Measurements from ENCODE around the gene CCDC102B.
"Not testable (repeated sequence)": the region's sequence is repeated elsewhere in the genome, so short reads cannot be mapped to it uniquely, and the experiment has no call there.

The CCDC102B gene

DNA sequence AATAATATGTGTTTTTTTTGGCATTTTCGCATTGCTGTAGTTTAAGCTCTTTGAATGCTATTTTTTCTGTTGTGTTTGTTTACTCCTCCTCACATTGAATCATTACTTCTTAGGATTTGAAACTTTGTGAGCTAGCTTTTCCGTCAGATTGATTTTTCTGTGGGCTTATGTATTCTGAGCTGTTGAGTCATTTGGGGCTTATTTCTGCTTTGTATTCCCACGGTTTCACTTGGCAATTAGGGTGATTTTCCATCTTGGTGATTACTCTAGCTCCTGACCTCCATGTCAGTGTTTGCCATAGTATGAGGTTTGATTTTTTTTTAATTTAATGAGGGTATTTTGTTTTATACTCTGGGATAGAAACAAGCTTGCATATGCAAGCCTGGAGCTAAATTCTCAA lies 200.0 kb downstream of the CCDC102B start:
- Histone ChIP-seq H2AFZ (ENCODE audit: low read depth) (no peak overlapping the region), H3K27me3 (ENCODE audit: insufficient read depth, low read depth) (no peaks in the 10 kb centered on the region), H3K27ac (no peak overlapping the region), H3K4me2 (no peak overlapping the region), H3K79me2 (ENCODE audit: insufficient read depth, low read depth) (no peaks in the 10 kb centered on the region), H3K4me1 (ENCODE audit: low read depth, poor library complexity, severe bottlenecking) (peaks cover 17% of the 10 kb centered on the region), H3K4me3 (IDR thresholded peaks at IDR 0.05; ENCODE audit: insufficient read depth, low read depth, low read length) (no peak overlapping the region), H3K9ac (no peak overlapping the region), H3K36me3 (ENCODE audit: insufficient read depth) (no peaks in the 10 kb centered on the region), H4K20me1 (ENCODE audit: insufficient read depth) (no peaks in the 10 kb centered on the region)
- TF ChIP-seq, protein P1, sequence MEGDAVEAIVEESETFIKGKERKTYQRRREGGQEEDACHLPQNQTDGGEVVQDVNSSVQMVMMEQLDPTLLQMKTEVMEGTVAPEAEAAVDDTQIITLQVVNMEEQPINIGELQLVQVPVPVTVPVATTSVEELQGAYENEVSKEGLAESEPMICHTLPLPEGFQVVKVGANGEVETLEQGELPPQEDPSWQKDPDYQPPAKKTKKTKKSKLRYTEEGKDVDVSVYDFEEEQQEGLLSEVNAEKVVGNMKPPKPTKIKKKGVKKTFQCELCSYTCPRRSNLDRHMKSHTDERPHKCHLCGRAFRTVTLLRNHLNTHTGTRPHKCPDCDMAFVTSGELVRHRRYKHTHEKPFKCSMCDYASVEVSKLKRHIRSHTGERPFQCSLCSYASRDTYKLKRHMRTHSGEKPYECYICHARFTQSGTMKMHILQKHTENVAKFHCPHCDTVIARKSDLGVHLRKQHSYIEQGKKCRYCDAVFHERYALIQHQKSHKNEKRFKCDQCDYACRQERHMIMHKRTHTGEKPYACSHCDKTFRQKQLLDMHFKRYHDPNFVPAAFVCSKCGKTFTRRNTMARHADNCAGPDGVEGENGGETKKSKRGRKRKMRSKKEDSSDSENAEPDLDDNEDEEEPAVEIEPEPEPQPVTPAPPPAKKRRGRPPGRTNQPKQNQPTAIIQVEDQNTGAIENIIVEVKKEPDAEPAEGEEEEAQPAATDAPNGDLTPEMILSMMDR (conservative IDR thresholded peaks at IDR 0.05; ENCODE audit: low read depth, low read length) = no peak

DNA sequence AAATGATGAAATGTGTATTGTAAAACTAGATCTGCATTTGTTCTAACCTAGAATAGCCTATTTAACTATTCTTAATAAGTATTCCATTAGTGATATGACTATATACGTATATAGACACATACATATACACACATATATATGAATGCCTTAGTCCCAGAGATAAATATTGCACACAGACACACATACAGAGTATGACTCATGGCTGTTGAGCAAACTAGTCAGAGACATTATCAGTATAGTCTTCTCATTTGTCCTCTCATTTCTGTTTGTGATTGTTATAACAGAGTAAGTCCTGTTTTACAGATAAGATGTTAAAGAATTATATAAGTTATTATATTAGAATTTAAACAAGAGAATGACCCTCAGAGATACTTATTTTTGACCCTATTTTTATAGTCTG lies 202.5 kb downstream of the CCDC102B start:
- no peak overlapping the region for H3K4me3 ChIP-seq (IDR thresholded peaks at IDR 0.05; ENCODE audit: insufficient read depth, low read depth, low read length)
- TF ChIP-seq, protein P1 (conservative IDR thresholded peaks at IDR 0.05; ENCODE audit: low read depth, low read length) = no peak
- H2AFZ ChIP-seq (ENCODE audit: low read depth) = no peak overlapping the region
- no peaks in the 10 kb centered on the region for H3K79me2 ChIP-seq (ENCODE audit: insufficient read depth, low read depth)
- H3K9ac ChIP-seq = no peak overlapping the region
- no peaks in the 10 kb centered on the region for H3K27me3 ChIP-seq (ENCODE audit: insufficient read depth, low read depth)
- H4K20me1 ChIP-seq (ENCODE audit: insufficient read depth) = no peaks in the 10 kb centered on the region
- no peak overlapping the region for H3K27ac ChIP-seq
- H3K4me1 ChIP-seq (ENCODE audit: low read depth, poor library complexity, severe bottlenecking) = no peaks in the 10 kb centered on the region
- no peak overlapping the region for H3K4me2 ChIP-seq
- no peaks in the 10 kb centered on the region for H3K36me3 ChIP-seq (ENCODE audit: insufficient read depth)

DNA sequence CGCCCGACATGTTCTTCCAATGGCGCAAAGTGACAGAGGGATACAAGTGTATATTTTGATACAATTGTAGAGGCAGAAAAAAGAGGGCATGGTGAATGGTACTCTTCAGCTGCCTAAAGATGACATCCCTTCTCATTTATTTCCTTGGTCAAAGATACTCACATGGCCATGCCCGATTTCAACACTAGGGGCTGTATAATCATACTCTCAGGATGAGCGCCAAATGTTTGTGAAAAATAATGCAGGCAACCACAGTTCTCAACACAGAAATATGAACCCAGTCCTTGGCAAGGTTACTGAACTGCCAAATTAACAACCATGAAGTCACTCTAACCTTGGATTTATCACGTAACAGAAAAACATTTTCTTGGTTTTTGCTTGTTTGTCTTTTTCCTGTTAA lies 204.4 kb downstream of the CCDC102B start:
- Histone ChIP-seq H3K4me2 (no peak overlapping the region), H3K4me3 (IDR thresholded peaks at IDR 0.05; ENCODE audit: insufficient read depth, low read depth, low read length) (no peak overlapping the region), H3K27me3 (ENCODE audit: insufficient read depth, low read depth) (no peaks in the 10 kb centered on the region), H3K36me3 (ENCODE audit: insufficient read depth) (no peaks in the 10 kb centered on the region), H4K20me1 (ENCODE audit: insufficient read depth) (no peaks in the 10 kb centered on the region), H2AFZ (ENCODE audit: low read depth) (no peak overlapping the region), H3K9ac (no peak overlapping the region), H3K4me1 (ENCODE audit: low read depth, poor library complexity, severe bottlenecking) (no peaks in the 10 kb centered on the region), H3K79me2 (ENCODE audit: insufficient read depth, low read depth) (no peaks in the 10 kb centered on the region), H3K27ac (no peak overlapping the region)
- TF ChIP-seq, protein P1 (conservative IDR thresholded peaks at IDR 0.05; ENCODE audit: low read depth, low read length) = peak; percentile 46

DNA sequence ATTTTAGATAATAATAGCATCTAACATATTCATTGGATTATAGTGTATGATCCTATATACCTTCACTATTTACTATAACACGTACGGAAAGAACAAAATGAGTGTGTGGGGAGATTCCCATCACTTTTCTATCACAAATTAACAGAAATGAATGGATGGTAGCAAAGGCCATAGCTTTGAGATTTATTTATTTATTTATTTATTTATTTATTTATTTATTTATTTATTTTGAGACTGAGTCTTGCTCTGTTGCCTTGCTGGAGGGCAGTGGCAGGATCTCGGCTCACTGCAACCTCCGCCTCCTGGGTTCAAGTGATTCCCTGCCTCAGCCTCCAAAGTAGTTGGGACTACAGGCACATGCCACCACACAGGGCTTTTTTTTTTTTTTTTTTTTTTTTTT lies 208.3 kb downstream of the CCDC102B start:
- H3K27ac ChIP-seq; H3K9ac ChIP-seq; H4K20me1 ChIP-seq (ENCODE audit: insufficient read depth); H3K27me3 ChIP-seq (ENCODE audit: insufficient read depth, low read depth); H3K4me3 ChIP-seq (IDR thresholded peaks at IDR 0.05; ENCODE audit: insufficient read depth, low read depth, low read length); H3K36me3 ChIP-seq (ENCODE audit: insufficient read depth); H3K79me2 ChIP-seq (ENCODE audit: insufficient read depth, low read depth); H2AFZ ChIP-seq (ENCODE audit: low read depth); H3K4me2 ChIP-seq; H3K4me1 ChIP-seq (ENCODE audit: low read depth, poor library complexity, severe bottlenecking): not testable (repeated sequence)

DNA sequence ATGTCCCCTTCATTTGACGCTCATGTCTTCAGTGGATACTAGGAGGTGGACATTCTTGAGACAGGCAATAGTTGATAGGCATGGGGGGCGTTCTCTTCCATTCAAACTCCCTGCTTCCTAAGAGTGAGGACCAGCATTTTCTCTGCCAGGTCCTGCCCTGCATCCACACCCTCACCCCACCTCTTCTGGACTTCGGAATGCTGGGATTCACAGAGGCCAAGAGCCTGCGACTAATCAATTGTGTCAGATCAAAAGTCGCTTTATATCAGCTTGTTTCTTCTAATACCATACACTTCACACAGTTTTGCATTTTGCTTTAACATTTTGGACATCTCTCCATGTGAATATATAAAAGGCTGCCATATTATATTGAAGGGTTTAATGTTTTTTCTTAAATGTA lies 210.7 kb downstream of the CCDC102B start:
- Histone ChIP-seq H4K20me1 (ENCODE audit: insufficient read depth) (no peaks in the 10 kb centered on the region), H3K27ac (no peak overlapping the region), H3K4me3 (IDR thresholded peaks at IDR 0.05; ENCODE audit: insufficient read depth, low read depth, low read length) (no peak overlapping the region), H3K27me3 (ENCODE audit: insufficient read depth, low read depth) (no peaks in the 10 kb centered on the region), H3K4me2 (no peak overlapping the region), H3K36me3 (ENCODE audit: insufficient read depth) (no peaks in the 10 kb centered on the region), H2AFZ (ENCODE audit: low read depth) (no peak overlapping the region), H3K9ac (no peak overlapping the region), H3K79me2 (ENCODE audit: insufficient read depth, low read depth) (no peaks in the 10 kb centered on the region), H3K4me1 (ENCODE audit: low read depth, poor library complexity, severe bottlenecking) (no peaks in the 10 kb centered on the region)
- TF ChIP-seq, protein P1 (conservative IDR thresholded peaks at IDR 0.05; ENCODE audit: low read depth, low read length) = no peak

Data from KMS-11 (cell line).